MM.1S (cell line): ENCODE data around the gene RFC3.

Experiments
- DNase-seq: peaks from one replicate; pipeline ENCODE4 v3.0.0-alpha.2; 2015
- H2AFZ ChIP-seq: fragments of 300-600 bp; sonication (generic); 2 replicates; pipeline ENCODE4 v1.6.0; 2016; ENCODE audit warnings: antibody characterized with exemption, low read length
- H3F3A ChIP-seq: fragments of 300-600 bp; sonication (generic); 2 replicates; pipeline ENCODE4 v1.6.1; 2016; ENCODE audit warnings: mild to moderate bottlenecking, antibody characterized with exemption, low read length, moderate library complexity, mixed read lengths; ENCODE audit not compliant: insufficient read depth
- H3K27ac ChIP-seq: fragments of 300-600 bp; sonication (generic); 2 replicates; pipeline ENCODE4 v1.5.1; 2016; ENCODE audit warnings: mild to moderate bottlenecking, low read length
- H3K27me3 ChIP-seq: fragments of 300-600 bp; sonication (generic); replicated peaks from 2 replicates; pipeline ENCODE4 v1.6.0; 2016; ENCODE audit warnings: low read length; ENCODE audit not compliant: insufficient read depth
- H3K36me3 ChIP-seq: fragments of 300-600 bp; sonication (generic); replicated peaks from 2 replicates; pipeline ENCODE4 v1.6.1; 2016; ENCODE audit warnings: mild to moderate bottlenecking, low read length, mixed read lengths; ENCODE audit not compliant: insufficient read depth
- H3K4me1 ChIP-seq: fragments of 300-600 bp; sonication (generic); 2 replicates; pipeline ENCODE4 v1.6.1; 2016; ENCODE audit warnings: low read length, mixed read lengths
- H3K4me2 ChIP-seq: fragments of 300-600 bp; sonication (generic); 2 replicates; pipeline ENCODE4 v1.6.0; 2016; ENCODE audit warnings: low read depth, low read length
- H3K4me3 ChIP-seq: fragments of 300-600 bp; sonication (generic); 2 replicates; pipeline ENCODE4 v1.5.1; 2016; ENCODE audit warnings: low read length, mixed read lengths
- H3K79me2 ChIP-seq: fragments of 300-600 bp; sonication (generic); 2 replicates; pipeline ENCODE4 v1.6.1; 2016; ENCODE audit warnings: mixed run types, low read length, mixed read lengths
- H3K9ac ChIP-seq: fragments of 300-600 bp; sonication (generic); 2 replicates; pipeline ENCODE4 v1.6.1; 2016; ENCODE audit warnings: low read length, mixed read lengths
- H3K9me2 ChIP-seq: fragments of 300-600 bp; sonication (generic); replicated peaks from 2 replicates; pipeline ENCODE4 v1.6.1; 2016; ENCODE audit warnings: mild to moderate bottlenecking, low read length, mixed read lengths; ENCODE audit not compliant: insufficient read depth
- H3K9me3 ChIP-seq: fragments of 300-600 bp; sonication (generic); replicated peaks from 2 replicates; pipeline ENCODE4 v1.6.1; 2016; ENCODE audit warnings: mild to moderate bottlenecking, low read length, mixed read lengths; ENCODE audit not compliant: insufficient read depth
- H4K20me1 ChIP-seq: fragments of 300-600 bp; sonication (generic); 2 replicates; pipeline ENCODE4 v1.6.1; 2016; ENCODE audit warnings: mild to moderate bottlenecking, low read length, moderate library complexity, mixed read lengths; ENCODE audit not compliant: insufficient read depth
- CTCF ChIP-seq: fragments of 300-600 bp; sonication (generic); IDR thresholded peaks from 2 replicates; pipeline ENCODE4 v1.5.1; 2016; ENCODE audit warnings: antibody characterized with exemption, low read length, mixed read lengths
- EZH2 ChIP-seq: fragments of 300-600 bp; sonication (generic); optimal IDR thresholded peaks from 2 replicates; pipeline ENCODE3; 2017; ENCODE audit warnings: low read depth, mild to moderate bottlenecking, antibody characterized with exemption, low read length, mixed read lengths
- EZH2phosphoT487 ChIP-seq: fragments of 300-600 bp; sonication (generic); IDR thresholded peaks from 2 replicates; pipeline ENCODE4 v1.6.1; 2018; ENCODE audit warnings: antibody characterized with exemption, low read length

RFC3 gene

DNA sequence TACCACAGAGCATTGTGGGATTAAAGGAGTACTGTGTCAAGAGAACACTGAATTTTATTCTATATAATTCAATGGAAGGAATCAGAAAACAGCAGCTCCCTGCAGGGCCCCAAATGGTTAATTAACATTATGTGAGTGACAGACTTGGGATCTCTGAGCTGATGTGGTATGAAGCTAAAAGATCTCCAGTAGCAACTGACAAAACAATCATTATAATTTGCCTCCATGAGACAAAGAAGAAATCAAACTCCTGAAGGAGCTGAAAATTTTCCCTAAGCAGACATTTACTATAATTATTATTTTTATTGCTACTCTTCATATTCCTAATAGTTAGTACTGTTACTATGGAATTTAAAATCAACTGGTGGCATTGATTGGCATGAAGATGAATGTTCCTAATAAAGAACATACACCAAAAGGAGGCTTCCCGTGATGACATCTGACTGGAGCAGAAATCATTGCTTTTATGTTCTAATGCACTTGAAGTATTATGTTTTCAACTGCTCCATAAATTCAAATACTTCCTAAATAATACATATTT, 28.8 kb upstream of the RFC3 start:
- no peaks in the 10 kb centered on the region for H3K9me2 ChIP-seq
- H3K4me3 ChIP-seq: no peak overlapping the region
- H4K20me1 ChIP-seq: no peaks in the 10 kb centered on the region
- H3K4me2 ChIP-seq: no peak overlapping the region
- TF ChIP-seq EZH2 (no peak), CTCF (no peak), EZH2phosphoT487 (no peak)
- no peak overlapping the region for H3K27ac ChIP-seq
- no peaks in the 10 kb centered on the region for H3F3A ChIP-seq
- no peaks in the 10 kb centered on the region for H3K4me1 ChIP-seq
- peaks cover 13% of the 10 kb centered on the region for H3K27me3 ChIP-seq
- H3K9ac ChIP-seq: no peak overlapping the region
- no peak for DNase-seq
- no peaks in the 10 kb centered on the region for H3K9me3 ChIP-seq
- H3K79me2 ChIP-seq: no peaks in the 10 kb centered on the region
- H2AFZ ChIP-seq: no peak overlapping the region
- H3K36me3 ChIP-seq: no peaks in the 10 kb centered on the region

DNA sequence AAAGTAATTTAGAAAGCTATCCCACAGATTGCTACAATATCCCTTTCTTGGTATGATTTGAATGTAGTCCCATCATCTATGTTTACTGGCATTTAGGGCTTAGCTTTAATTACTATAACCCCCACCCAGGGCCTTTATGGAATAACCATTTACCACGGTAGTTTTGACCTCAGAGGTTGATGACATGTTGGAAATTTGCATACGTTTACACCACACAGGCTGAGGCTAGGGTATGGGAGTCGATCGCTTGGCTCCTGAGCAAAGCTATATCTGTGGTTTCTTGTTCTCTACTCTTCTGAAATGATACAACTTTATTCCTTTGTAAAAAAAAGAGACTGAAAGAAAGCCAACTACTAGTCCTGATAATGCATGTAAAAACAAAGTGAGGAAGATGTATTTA, 28.2 kb upstream of the RFC3 start:
- H2AFZ ChIP-seq: no peak overlapping the region
- no peaks in the 10 kb centered on the region for H3K36me3 ChIP-seq
- H3K27ac ChIP-seq: no peak overlapping the region
- no peaks in the 10 kb centered on the region for H3K4me1 ChIP-seq
- H3F3A ChIP-seq: no peaks in the 10 kb centered on the region
- peaks cover 18% of the 10 kb centered on the region for H3K27me3 ChIP-seq
- H3K9ac ChIP-seq: no peak overlapping the region
- H3K9me2 ChIP-seq: no peaks in the 10 kb centered on the region
- H3K9me3 ChIP-seq: no peaks in the 10 kb centered on the region
- DNase-seq: no peak
- H4K20me1 ChIP-seq: no peaks in the 10 kb centered on the region
- H3K4me3 ChIP-seq: no peak overlapping the region
- H3K4me2 ChIP-seq: no peak overlapping the region
- no peaks in the 10 kb centered on the region for H3K79me2 ChIP-seq
- TF ChIP-seq EZH2phosphoT487: no peak
- TF ChIP-seq CTCF: no peak
- no peak for TF ChIP-seq EZH2

DNA sequence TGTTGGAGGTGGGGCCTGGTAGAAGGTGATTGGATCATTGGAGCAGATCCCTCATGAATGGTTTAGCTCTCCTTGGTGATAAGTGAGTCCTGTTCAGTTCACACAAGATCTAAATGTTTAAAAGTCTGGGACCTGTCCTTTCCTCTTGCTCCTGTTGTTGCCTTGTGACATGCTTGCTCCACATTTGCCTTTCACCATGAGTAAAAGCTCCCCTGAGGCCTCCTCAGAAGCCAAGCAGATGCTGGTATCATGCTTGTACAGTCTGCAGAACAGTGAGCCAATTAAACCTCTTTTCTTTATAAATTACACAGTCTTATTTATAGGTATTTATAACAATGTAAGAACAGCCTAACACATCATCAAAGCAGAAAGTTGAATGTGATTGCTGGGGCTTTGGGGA, 24.2 kb upstream of the RFC3 start:
- Histone ChIP-seq H3K79me2 (no peaks in the 10 kb centered on the region), H3K4me2 (no peak overlapping the region), H3K9me3 (no peaks in the 10 kb centered on the region), H3K9ac (no peak overlapping the region), H3K27me3 (peaks cover 38% of the 10 kb centered on the region), H3K36me3 (no peaks in the 10 kb centered on the region), H4K20me1 (no peaks in the 10 kb centered on the region), H3F3A (no peaks in the 10 kb centered on the region), H3K9me2 (no peaks in the 10 kb centered on the region), H3K4me3 (no peak overlapping the region), H3K4me1 (0 out of 2 replicates have a peak, but pooled peaks cover 5% of the 10 kb centered on the region), H3K27ac (no peak overlapping the region), H2AFZ (no peak overlapping the region)
- no peak for DNase-seq
- TF ChIP-seq EZH2phosphoT487: no peak
- TF ChIP-seq EZH2: no peak
- no peak for TF ChIP-seq CTCF
